CD4-positive, alpha-beta T cell treated with Interleukin-17A for 4 hours (primary cell): ENCODE results near the gene SLC47A2.

Experiments
- DNase-seq: peaks from one replicate; pipeline ENCODE4 v3.0.0-alpha.2; 2020; ENCODE audit warnings: mixed read lengths

Gene SLC47A2

DNA sequence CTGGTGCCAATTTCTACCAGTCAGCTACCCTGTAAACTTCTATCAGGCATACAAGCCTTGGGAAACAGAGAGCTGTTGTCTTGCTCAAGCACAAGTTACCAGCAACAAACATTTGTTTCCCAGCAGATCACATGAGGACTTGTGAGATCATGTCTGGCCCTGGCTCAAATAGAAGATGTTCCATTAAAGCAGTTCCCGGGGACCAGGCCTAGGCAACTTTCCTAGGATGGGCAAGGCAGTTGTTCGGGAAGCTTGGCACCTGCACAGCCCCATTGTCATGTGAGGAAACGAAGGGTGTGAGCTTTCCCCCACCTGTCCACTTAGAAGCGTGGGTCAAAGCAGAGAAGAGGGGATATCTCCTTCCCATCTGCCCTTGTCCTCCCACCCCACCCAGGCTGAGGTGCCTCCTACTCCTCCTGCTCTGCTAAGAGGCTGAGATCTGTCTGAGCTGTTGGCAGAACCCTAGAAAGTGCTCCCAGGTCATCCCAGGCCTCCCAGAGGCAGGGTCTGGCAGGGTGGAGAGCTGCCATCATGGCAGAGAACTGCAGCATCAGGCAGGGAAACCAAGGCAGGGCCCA lies 11.2 kb upstream of the SLC47A2 start:
- DNase-seq: no peak

DNA sequence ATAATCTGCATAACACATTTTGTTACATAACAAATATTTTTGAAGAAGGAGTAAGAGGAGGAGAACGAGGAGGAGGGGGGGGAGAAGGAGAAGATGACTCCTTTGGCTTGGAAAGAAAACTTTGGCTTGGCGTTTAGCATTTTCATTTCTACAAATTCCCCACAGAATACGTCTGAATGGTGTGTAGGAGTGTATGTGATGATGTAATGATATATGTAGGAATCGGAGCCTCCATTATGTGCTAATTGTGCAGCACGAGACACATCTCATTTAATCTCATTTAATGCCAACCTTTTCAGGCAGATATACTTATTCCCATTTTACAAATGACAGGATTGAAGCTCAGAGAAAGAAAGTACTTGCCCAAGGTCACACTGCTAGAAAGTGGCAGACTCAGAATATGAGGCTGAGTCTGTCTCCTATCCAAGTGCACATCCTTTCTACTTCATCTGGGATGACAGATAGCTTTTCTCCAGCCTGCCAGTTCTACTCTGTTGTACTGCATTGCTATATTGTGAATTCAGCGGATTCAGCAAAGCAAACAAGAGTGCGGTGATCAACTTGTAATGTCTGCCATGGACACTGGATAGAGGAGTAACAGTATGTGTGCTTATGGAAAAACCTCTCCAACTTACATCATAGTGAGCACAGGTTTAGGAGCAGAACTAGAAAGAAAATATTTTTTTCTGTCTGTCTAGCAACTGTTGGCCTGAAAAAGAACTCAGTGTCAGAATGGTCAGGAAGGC lies 10.4 kb upstream of the SLC47A2 start:
- no peak for DNase-seq

DNA sequence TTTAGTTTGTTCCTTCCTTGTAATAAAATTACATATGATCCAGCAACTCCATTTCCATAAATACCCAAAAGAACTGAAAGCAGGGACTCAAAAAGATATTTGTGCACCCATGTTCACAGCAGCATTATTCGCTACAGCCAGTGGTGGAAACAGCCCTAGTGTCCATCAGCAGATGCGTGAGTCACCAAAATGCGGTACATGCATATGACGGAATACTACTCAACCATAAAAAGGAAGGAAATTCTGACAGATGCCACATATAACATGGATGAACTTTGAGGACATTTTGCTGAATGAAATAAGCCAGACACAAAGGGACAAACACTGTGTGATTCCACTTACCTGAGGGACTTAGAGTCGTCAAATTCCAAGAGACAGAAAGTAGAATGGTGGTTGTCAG lies 9.1 kb upstream of the SLC47A2 start:
- DNase-seq: no peak

DNA sequence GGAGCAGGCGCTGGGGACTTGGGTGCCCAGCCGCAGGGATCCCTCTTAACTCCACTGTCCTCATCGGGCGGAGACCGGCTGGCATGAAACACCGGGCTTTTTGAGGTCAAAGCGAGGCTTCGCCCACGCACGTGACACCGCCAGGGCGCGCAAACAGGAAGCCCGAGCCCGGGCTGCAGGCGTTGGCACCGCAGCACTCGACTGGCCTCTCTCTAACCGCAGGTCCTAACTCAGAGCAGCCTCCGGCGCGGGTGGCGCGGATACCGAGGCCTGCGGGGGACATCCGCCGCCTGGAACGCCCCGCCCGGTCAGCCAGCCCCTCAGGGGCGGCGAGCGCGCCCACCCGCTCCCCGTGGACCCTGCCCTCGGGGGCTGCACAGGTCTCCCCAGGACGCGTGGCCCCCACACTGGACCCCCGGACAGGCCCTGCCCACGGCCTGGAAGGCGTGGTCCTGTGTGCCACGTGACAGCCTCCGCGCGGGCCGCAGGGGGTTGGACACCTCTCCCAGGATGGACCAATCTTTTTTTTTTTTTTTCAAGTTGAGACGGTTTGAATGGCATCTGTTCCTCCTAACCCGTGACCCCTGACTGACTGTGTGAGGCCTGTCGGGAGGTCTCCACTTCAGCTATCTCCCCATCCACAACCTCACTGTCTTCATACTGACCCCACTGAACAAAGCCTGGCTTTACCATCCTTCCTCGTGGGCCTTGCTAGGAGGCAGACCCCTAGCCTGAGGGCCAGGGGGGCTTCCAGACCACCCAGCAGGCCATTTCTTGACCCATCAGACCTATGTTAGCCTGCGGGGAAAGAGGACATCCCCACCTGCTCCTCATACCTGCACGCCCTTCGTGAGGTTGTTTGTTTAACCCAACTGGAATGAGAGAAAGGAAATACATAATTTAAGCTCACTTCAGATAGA lies 8.4 kb upstream of the SLC47A2 start:
- peak; percentile 71 for DNase-seq

DNA sequence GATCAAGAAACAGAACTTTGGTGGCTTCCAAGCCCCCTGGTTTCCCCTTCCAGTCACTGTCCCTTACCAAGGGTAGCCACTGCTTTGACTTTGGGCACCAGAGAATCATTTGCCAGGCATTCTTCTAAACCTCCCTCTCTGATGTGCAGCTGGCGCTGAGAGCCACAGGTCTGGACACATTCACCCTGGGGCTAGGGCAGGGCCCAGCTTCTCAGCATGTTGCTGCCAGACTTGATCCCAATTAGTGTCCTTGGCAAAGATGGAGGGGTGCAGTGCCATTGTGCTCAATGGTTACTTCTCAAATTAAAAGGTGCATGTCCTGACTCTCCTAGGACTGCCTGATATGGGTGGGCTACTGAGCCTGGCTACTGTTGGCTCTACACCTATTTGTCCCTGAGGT lies 7.6 kb upstream of the SLC47A2 start:
- DNase-seq: no peak

DNA sequence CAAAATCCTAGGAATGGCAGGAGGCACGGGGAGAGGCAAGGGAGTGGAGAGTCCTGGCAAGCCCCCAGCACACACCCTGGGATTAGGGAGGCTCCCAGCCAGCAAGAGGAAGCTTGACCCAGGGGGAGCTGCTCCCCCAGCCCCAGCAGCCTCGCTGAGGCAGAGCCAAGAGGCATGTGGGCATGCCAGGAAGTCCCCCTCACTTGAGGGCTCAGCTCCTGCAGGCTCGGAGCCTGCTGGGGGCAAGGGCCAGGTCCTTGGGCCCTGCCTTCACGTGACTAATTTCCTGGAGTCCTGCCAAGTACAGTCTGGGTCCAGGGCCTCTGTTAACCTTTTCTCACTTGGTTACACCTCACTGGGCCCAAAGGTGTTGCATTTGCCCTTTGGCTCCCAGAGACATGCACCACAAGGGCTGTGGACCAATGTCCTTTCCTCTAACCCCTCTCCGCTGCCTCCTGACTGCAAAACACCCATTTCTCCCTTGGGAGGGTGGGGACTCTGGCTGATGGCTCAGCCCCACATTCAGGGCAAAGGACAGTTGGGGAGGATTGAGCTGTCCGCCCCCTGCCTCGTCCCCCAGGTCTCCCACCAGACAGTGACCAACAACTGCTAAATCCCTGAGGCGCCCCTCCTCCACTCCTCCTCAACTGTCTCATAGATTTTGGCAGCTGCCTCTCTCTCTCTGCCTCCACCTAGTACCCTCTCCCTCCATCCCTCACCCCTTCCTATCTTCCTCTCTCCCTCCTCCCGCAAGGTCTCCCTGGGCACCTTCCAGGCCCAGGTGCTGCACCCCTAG lies 4.4 kb upstream of the SLC47A2 start:
- DNase-seq: no peak

DNA sequence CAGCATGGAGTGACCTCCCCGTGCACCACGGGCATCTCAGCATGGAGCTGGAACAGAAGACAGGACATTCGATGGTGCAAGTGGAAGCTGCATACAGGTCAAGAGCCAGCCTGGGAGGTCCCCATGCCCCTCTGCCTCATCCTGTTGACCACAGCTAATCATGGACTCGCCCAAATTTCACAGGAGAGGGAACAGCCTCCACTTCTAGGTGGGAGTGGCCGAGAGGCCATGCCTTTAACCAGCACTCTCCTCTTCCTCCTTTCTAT lies 3.8 kb upstream of the SLC47A2 start:
- DNase-seq: no peak

DNA sequence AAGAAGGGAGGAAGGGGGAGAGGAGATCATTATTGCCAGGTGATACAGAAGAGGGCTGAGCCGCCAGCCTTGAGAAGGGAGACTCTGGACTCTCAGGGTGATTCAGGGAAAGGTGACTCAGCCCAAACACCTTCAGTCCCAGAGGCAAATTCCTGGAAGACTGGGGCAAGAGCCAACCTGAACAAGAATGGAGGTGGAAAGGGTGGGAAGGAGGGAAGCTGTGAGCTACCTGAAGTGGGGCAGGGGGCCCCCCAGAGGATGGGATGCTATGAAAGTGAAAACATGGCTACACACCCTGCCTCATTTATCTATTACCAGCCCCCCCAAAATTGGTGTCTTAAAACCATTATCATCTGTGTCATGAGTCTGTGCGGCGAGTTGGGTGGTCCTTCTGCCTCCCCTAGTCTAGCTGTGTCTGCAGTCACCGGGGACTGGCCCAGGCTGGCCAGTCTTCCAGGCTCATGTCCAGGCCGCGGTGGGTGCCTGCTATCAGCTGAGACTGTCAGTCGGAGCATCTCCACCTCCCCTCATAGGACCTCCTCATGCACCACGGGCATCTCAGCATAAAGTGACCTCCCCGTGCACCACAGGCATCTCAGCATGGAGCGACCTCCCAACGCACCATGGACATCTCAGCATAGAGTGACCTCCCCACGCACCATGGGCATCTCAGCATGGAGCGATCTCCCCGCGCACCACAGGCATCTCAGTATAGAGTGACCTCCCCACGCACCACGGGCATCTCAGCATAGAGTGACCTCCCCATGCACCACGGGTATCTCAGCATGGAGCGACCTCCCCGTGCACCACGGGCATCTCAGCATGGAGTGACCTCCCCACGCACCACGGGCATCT lies 3.2 kb upstream of the SLC47A2 start:
- DNase-seq: no peak

DNA sequence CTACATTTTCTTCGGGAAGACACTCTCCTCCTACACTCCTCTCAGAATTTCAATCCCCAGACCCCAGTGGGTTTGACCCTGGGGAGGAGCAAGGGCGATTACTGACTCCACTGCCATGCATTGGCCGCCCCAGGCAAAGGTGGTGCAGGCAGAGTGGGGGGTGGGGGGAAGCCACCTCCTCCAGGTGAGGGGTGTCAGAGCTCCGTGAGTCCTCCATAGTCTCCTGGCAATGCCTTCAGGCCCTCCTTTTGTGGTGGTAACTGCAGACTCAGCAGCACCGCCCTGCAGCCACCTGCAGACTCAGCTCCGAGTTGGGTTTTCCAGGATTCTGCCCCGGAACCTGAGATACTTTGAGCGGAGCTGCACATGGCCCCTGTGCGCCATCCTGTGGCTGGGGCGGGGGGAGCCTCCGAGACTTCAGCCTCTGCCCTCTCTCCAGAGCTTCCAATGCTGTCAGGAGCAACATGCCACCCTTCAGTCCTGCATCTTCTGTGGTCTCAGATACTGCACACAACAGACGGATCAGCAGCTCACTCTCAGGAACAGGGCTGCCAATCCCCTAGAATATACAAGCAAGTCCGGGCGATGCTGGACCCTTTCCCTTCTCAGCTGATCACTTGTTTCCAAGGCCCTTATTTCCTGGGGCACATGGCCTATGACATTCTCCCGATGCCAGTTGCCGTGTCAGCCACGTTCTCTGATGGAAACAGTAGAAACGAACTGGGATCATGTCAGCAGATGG lies 2.4 kb upstream of the SLC47A2 start:
- no peak for DNase-seq

DNA sequence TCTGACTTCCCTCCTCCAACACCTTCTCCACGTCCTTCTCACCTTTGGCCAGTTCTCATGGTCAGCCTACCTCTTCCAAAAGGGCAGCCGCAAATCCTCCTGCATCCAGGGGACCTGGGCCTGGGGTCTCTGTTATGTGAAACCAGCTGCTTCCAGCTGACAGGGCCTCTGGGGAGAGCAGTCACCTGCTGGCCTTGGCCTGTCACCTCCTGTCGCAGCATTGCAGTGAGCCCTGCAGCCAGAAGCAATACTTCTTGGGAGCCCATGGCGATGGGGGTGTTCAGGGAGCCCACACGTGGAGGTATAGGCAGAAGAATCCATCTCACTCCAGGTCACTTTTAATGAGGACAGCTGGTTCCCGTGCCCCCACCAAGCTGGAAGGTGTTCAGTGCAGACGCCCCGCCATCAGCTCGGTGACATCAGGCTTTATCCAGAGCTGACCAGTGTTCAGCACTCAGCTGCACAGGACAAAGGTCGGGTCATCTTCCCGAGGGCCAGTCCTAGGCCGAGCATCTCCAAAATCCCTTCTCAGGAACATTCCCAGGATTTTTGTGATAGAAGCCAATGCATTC lies 1.7 kb upstream of the SLC47A2 start:
- DNase-seq: no peak

DNA sequence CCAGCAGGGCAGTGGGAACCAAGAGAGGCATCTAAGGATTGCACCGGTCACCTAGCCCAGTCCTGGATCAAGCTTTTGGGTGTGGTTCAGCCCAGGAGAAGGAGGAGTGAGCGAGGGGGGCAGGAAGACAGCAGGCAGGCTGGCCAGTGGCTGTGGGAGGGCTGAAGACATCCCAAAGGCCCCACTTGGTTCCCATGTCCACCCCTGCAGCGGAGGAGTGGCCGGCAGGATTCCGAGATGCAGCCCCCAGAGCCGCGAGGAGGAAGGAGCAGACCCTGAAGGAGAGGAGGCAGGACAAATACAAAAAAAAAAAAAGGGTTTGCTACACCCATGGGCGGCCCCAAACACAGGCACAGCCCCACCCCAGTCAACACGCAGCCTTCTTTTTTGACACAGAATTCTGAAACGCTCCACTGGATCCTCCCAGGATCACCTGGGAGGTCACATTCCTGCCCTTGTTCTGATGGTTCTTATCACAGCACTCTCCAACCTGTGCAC lies 1.1 kb upstream of the SLC47A2 start:
- DNase-seq: no peak

DNA sequence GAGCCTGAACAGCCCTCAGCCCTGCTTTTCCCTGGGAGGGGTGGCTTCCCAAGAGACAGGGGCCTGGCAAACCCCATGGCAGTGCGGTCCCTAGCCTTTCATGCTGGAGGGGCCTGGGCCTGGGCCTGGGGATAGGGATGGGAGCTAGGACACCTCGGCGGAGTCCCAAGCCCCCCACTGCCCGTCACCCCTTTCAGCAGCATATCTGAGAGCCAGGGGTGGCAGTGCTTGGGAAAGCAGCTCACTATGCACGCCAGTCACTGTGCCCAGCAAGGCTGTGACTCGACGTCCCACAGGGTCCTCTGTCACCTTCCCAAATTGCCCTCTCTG lies 612 bp upstream of the SLC47A2 start:
- DNase-seq: no peak

DNA sequence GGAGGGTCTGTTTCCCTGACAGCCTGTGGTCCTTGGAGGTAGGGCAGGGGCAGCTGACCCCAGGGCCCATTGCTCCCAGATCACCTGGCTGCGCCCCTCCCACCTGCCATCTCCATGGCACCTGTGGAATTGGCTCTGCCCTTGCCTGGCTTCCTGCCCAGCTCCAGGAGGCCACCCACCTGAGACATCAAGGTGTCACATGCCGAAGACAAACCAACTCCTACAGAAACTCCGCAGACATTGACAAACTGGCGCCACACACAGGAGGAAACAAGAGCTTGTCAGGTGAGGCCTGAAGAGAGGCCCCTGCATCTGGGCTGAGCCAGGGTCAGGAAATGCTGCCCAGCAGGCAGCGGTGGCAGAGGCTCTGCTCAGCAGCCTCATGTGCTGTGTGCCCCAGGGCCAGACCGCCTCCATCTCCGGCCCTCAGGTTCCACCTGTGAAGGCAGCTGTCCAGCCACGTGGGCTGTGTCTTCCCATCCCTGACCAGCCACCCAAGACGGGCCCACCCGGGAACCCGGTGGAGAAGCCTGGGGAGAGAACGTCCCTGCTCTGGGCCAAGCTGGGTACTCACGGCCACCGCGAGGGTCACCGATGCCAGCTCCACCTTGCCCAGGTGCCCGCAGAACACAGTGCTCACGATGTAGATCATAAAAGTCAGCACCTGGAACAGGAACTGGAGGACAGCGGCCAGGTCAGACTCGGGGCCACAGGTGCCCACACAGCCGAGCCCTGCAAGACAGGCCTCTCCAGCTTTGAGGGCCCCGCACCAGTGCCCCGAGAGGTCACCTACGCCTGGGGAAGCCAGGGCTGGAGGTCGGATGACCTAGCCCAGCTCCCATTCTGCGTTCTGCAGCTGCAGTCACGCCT lies 1.6 kb downstream of the SLC47A2 start:
- no peak for DNase-seq

DNA sequence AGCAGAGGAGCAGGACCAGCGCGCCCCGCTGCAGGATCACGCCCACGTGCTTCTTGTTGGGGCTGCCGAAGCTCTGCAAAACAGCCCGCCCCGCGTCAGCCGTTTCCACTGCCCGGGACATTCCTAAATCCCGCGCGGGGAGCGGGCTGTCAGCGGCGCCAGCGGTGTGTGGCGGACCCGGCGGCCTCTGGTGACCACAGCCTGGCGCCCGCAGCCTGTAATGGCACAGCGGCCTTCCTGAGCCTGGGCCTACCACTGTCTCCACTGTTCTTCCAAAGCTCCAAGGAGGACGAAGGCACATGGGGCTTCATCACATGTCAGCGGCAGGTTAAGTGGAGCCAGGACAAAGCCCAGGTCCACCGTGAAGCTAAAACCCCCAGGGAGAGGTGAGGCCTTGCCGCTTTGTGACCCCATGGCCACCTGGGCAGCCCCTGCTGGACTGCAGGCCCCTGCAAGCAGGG lies 2.5 kb downstream of the SLC47A2 start:
- no peak for DNase-seq

DNA sequence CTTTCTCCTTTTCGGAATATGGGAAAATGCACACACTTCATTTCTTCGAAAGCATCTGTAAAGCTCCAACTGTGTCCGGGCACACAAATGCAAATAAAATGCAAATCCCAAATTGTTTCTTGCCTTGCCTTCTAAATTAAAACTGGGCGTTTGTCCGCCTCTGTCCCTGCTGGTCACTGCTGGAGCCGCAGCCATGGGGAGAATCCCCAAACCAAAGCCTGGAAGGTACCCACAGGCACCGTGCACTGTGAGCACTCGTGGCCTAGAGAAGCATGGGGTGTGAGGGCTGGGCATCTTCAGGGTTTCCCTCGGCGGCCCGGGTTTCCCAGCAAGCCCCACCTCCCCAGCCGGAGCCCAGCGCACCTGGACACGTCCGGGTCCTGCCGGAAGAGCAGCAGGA lies 2.9 kb downstream of the SLC47A2 start:
- no peak for DNase-seq

DNA sequence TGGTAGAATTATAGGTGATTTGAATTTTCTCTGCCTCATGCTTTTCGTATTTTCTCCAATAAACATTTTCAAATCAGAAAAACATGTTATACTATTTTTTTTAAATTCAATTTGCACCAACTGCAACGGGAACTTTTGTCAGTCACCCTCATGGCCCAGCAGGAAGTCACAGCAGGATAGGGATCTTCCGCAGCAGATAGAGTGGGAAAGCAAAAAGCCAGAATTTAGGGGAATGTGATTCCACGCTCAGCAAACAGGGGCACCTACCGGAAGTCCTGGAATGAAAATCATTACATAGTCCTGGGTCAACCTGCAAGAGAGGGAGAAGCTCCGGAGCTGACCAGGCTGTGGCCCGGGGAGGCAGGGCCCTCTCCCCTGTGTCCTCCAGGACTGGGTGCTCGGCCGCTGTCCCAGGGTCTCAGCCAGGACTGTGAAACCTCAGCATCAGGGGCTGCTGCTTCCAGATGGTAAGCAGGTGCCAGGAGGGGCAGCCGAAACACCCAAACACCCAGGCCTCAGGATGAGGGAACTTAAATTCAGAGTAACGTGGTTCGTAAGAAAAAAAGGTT lies 3.9 kb downstream of the SLC47A2 start:
- DNase-seq: no peak

DNA sequence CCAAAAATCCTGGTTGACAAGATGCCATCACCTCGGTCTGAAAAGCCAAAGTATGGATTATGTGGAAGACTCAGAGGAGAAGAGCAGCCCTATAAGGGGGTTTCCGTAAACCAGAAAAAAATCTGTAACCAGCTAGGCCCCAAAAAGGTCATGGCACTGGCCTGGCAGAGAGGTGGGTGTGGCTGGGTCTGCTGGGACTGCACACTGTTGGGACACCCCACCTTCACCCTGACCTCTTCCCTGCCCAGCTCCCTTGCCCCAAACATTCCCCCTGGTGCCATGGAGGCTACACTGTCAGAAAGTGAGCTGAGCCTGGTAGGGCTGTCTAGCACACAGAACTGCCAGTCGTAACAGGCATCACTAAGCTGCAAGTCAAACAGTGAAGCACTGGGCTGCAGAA lies 6.5 kb downstream of the SLC47A2 start:
- DNase-seq: no peak

DNA sequence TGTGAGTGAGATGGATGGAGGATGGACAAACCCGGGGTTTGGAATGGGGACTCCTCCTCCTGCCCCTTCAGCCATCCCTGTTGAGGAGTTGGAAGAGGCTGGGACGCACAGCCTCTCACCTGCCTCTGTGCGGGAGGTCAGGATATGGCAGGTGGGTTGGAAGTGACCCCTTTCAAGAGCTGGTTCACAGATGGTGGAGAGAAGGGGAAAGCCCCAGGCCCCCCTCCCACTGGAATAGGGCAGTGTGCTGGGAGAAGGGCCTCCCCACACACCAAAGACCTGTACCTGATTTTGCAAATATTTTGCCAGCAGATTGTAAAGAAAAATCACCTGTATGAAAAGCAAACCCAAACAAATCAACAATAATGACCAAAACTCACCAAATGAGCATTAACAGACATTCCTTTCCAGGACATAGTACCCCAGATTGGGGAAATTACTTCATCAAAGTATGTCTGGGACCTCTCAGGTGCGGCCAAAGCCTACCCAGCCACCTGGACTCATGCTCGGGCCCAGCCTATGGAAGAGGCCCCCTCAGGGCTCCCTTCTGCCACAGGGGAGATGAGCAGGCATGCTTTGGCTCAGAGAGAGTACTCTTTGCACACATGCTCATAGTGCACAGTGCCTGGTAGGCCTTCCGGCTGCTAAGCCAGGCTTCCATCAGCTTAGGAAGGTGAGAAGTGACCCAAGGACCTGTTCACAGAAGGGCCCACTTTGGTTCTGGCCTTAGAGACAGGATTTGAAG lies 7.8 kb downstream of the SLC47A2 start:
- no peak for DNase-seq

DNA sequence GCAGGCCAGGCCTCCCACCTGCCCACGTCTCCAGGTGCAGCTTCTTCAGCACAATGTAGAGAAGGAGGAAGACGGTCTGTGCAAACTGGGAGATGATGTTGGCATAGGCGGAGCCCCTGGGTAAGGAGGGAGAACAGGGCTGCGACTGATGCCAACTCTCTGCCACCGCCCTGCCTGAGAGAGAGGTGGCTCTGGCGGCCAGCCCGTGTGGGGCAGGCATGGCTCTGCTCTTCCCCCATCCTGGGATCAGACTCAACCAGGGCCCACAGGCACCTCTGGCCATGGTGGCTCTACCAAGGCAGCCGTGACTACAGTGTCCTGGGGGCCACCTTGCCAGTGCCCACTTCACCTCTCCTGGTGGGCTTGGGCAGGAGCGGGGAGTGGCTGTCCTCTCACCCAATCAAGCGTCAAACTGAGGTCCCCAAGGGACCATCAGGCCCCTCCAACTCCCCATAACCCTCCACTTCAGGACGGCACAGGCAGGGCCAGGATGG lies 8.6 kb downstream of the SLC47A2 start:
- no peak for DNase-seq
